BJ (cell line): ENCODE data around the gene AURKA. TPM values are rescaled to one million over a fixed set of nuclear protein-coding genes. Genes with fewer than 3 reads are reported as not detected.

ENCODE experiments used
- CTCF ChIA-PET: fragments of 350-600 bp; formaldehyde crosslinking; extraction: SDS; loops from one replicate; lab custom pipeline; 2021; ENCODE audit warnings: antibody characterized with exemption, inconsistent platforms; lab: Yijun Ruan, JAX
- POLR2A ChIA-PET: fragments of 300-600 bp; sonication (Branson Sonifier 250); formaldehyde crosslinking; extraction: SDS; loops from one replicate; lab custom pipeline; 2021; ENCODE audit warnings: antibody characterized with exemption; lab: Charles Lee
- DNase-seq: peaks from one replicate; pipeline ENCODE4 v3.0.0-alpha.2; 2011; ENCODE audit warnings: low read depth
- H3K27me3 ChIP-seq: 2 replicates; pipeline ENCODE4 v1.6.0; 2011; ENCODE audit warnings: low read length; ENCODE audit not compliant: control insufficient read depth, insufficient read depth
- H3K36me3 ChIP-seq: 2 replicates; pipeline ENCODE4 v1.5.1; 2011; ENCODE audit warnings: low read length; ENCODE audit not compliant: control insufficient read depth, insufficient read depth
- H3K4me3 ChIP-seq: 2 replicates; pipeline ENCODE4 v1.5.1; 2011; ENCODE audit warnings: low read depth, mild to moderate bottlenecking, control low read depth, low read length
- polyA plus RNA-seq: library from polyadenylated mRNA; depleted of rRNA; stranded (reverse); fragments of >200 nt; gene quantifications from 2 replicates; pipeline ENCODE4 v1.2.3, GENCODE V29; 2011
- TF ChIP-seq, protein P1 (sequence below): IDR thresholded peaks from 2 replicates; pipeline ENCODE4 v1.5.1; 2011; ENCODE audit warnings: low read depth, mild to moderate bottlenecking, control low read depth, inconsistent platforms, low read length, moderate library complexity; ENCODE audit not compliant: insufficient read depth

The AURKA gene
- polyA plus RNA-seq, 1 experiment, result 40.4 TPM

DNA sequence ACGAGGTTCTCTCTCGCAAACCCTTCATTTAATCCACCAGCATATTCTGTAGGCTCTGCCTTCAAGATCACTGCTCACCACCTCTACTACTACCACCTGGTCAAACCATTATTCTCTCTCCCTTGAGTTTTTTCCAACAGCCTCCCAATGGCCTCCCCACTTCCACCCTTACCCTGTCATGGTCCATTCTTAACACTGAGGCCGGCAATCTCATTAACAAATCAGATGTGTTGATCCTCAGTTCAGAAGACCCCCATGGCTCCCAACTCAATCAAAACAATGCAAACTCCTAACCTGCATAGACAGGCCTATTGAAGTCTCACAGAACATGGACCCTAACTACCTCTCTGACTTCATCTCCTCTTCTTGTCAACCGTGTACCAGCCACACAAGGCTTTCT lies 2.2 kb downstream of the AURKA start:
- no peak for DNase-seq
- Histone ChIP-seq H3K4me3 (no peak overlapping the region), H3K27me3 (no peaks in the 10 kb centered on the region), H3K36me3 (no peaks in the 10 kb centered on the region)
- TF ChIP-seq, protein P1, sequence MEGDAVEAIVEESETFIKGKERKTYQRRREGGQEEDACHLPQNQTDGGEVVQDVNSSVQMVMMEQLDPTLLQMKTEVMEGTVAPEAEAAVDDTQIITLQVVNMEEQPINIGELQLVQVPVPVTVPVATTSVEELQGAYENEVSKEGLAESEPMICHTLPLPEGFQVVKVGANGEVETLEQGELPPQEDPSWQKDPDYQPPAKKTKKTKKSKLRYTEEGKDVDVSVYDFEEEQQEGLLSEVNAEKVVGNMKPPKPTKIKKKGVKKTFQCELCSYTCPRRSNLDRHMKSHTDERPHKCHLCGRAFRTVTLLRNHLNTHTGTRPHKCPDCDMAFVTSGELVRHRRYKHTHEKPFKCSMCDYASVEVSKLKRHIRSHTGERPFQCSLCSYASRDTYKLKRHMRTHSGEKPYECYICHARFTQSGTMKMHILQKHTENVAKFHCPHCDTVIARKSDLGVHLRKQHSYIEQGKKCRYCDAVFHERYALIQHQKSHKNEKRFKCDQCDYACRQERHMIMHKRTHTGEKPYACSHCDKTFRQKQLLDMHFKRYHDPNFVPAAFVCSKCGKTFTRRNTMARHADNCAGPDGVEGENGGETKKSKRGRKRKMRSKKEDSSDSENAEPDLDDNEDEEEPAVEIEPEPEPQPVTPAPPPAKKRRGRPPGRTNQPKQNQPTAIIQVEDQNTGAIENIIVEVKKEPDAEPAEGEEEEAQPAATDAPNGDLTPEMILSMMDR, result no peak
- ChIA-PET CTCF (no interaction called here), POLR2A (no interaction called here)

DNA sequence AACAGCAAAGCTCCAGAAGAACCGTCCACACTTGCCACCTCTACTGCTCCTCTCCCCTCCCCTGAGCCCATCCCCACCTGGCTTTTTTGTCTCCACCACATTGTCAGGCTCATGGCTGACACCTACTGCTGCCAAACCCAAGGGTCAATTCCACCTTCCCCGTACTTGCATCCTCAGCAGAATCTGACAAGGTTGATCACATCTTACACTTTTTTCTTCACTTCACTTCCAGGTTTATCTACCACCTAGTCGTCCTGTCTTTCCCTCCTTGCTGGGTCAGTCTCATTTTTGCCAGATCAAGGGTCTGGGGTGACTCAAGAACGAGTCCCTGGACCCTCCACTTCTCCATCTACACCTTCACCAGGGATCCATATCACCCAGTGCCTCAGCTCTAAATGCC lies 3.1 kb downstream of the AURKA start:
- CTCF ChIA-PET, result no interaction called here
- Histone ChIP-seq H3K4me3 (no peak overlapping the region), H3K27me3 (no peaks in the 10 kb centered on the region), H3K36me3 (no peaks in the 10 kb centered on the region; the same call in 1 of the 2 replicates)
- TF ChIP-seq, protein P1, result no peak
- DNase-seq, result no peak
- POLR2A ChIA-PET, result no interaction called here

DNA sequence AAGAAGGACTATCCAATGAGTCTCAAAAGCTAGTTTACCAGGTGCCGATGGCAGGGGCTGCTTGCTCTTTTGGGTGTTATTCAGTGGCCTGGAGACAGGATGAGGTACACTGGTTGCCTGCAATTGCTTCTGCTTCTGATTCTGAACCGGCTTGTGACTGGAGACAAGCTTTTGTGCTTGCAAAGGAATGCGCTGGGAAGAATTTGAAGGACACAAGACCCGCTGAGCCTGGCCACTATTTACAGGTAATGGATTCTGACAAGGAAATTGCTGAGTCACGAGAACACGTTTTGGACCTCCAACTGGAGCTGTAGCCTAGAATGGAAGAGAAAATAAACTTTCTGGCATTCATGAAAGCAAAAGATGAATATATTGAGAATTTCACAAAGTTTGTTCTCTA lies 5.8 kb downstream of the AURKA start:
- no peak for DNase-seq
- H3K27me3 ChIP-seq, result no peaks in the 10 kb centered on the region
- TF ChIP-seq, protein P1, result no peak
- H3K36me3 ChIP-seq, result no peaks in the 10 kb centered on the region; the same call in 1 of the 2 replicates
- CTCF ChIA-PET, result interaction anchor here (1.0 kb wide), 1 partner anchor 9 kb away, joined by 3 read pairs; no protein-coding TSS in a partner anchor
- H3K4me3 ChIP-seq, result no peak overlapping the region
- POLR2A ChIA-PET, result no interaction called here

DNA sequence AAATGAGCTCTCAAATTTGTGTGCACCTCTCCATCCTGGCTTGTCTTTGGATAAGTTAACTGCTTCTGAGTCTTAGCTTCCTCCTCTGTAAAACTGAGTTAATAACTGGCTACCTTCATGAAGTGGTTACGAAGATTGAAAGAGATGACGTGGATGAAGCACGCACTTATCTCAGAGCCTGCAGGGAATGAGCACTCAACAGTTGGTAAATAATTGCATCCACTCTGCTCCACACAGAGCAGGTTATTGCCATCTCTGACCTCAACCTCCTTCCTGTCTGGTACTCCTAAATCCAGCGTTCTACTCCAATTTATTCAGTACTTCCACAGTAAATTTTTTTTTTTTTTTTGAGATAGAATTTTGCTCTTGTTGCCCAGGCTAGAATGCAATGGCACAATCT lies 6.9 kb downstream of the AURKA start:
- no peak for DNase-seq
- Histone ChIP-seq H3K27me3 (no peaks in the 10 kb centered on the region), H3K4me3 (no peak overlapping the region), H3K36me3 (no peaks in the 10 kb centered on the region; the same call in 1 of the 2 replicates)
- ChIA-PET POLR2A (no interaction called here), CTCF (no interaction called here)
- TF ChIP-seq, protein P1, result no peak

DNA sequence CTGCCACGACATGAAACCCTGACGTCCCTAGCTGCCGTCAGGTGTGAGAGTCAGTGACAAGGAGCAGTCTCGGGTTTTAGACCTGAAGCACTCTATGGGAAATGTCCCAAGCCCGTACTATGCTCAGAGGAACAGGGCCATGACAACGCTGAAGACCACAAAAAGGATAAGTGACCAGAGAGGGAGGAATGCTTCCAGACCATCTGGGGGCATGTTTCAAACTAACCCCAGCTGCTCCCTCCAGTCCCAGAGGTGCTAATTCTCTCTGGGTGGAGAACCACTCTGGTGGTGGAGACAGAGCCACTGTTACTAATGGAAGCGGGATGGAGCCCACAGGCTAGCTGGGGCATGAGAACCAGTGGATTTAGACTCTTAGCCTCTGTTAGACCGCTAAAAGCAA lies 8.7 kb downstream of the AURKA start:
- TF ChIP-seq, protein P1, result no peak
- ChIA-PET POLR2A (no interaction called here), CTCF (interaction anchor here (0.6 to 1.0 kb wide), 2 partner anchors 12 to 16 kb away, joined by 3 read pairs; no protein-coding TSS in a partner anchor)
- Histone ChIP-seq H3K36me3 (no peaks in the 10 kb centered on the region; the same call in 1 of the 2 replicates), H3K27me3 (no peaks in the 10 kb centered on the region), H3K4me3 (no peak overlapping the region)
- no peak for DNase-seq
